Activated CD4-positive, alpha-beta T cell treated with anti-CD3 and anti-CD28 coated beads, Interleukin-2, Interleukin-4, amounts not matched to agents 100 ng/mL and 50 ng/mL, durations not matched to agents 16 hours and 8 hours (primary cell): ENCODE data around the gene RSU1.

ENCODE experiments used
- DNase-seq: peaks from one replicate; pipeline ENCODE4 v3.0.0-alpha.2; 2020; ENCODE audit warnings: low spot score

Gene RSU1

GRCh38 chr10:16602104-16602775, 215.0 kb downstream of the RSU1 start:
- DNase-seq, result no peak

- no peak for DNase-seq
Measured at GRCh38 chr10:16599662-16600061, 217.6 kb downstream of the RSU1 start.

GRCh38 chr10:16597656-16598055, 219.6 kb downstream of the RSU1 start:
- DNase-seq, result no peak

- DNase-seq, result no peak
Measured at GRCh38 chr10:16592378-16592777, 224.8 kb downstream of the RSU1 start.

- DNase-seq, result peak; percentile 14
Measured at GRCh38 chr10:16586358-16587138, 230.7 kb downstream of the RSU1 start.

GRCh38 chr10:16585103-16585502, 232.1 kb downstream of the RSU1 start:
- no peak for DNase-seq

GRCh38 chr10:16583382-16583781, 233.8 kb downstream of the RSU1 start:
- no peak for DNase-seq

GRCh38 chr10:16581202-16581601, 236.0 kb downstream of the RSU1 start:
- DNase-seq, result no peak

GRCh38 chr10:16570731-16571130, 246.5 kb downstream of the RSU1 start:
- peak; percentile 22 for DNase-seq

GRCh38 chr10:16566202-16566805, 250.9 kb downstream of the RSU1 start:
- no peak for DNase-seq

GRCh38 chr10:16565604-16566003, 251.6 kb downstream of the RSU1 start:
- DNase-seq, result no peak

- no peak for DNase-seq
Measured at GRCh38 chr10:16562891-16563290, 254.3 kb downstream of the RSU1 start.

- no peak for DNase-seq
Measured at GRCh38 chr10:16559236-16559773, 257.9 kb downstream of the RSU1 start.

- no peak for DNase-seq
Measured at GRCh38 chr10:16547973-16548372, 269.3 kb downstream of the RSU1 start.

GRCh38 chr10:16545116-16545736, 272.0 kb downstream of the RSU1 start:
- peak; percentile 39 for DNase-seq

GRCh38 chr10:16544591-16544990, 272.6 kb downstream of the RSU1 start:
- DNase-seq, result no peak

- DNase-seq, result no peak
Measured at GRCh38 chr10:16544099-16544498, 273.1 kb downstream of the RSU1 start.
